Fibroblast of skin of back (primary cell): ENCODE results near the gene LRRN4CL.
"Not testable (repeated sequence)": the region's sequence is repeated elsewhere in the genome, so short reads cannot be mapped to it uniquely, and the experiment has no call there.

ENCODE experiments used
- DNase-seq: peaks from one replicate; pipeline ENCODE4 v3.0.0-alpha.2; 2013

LRRN4CL gene

GRCh38 chr11:62675415-62675814, 13.9 kb downstream of the LRRN4CL start:
- DNase-seq = not testable (repeated sequence)

- no peak for DNase-seq
Measured at GRCh38 chr11:62673196-62673525, 16.2 kb downstream of the LRRN4CL start.

- peak; percentile 86 for DNase-seq
Measured at GRCh38 chr11:62671608-62672389, 17.5 kb downstream of the LRRN4CL start, which contains the start of the genes LBHD1 and UQCC3. Gene LBHD1, minus strand, starts transcription at chr11:62672267. Its CDS starts 2,236 bp downstream, at chr11:62670031. Gene UQCC3, plus strand, starts transcription at chr11:62671673. Its CDS starts 73 bp downstream, at chr11:62671746.

- no peak for DNase-seq
Measured at GRCh38 chr11:62671236-62671607, 18.1 kb downstream of the LRRN4CL start.

- DNase-seq = no peak
Measured at GRCh38 chr11:62669420-62670161, 19.7 kb downstream of the LRRN4CL start.

GRCh38 chr11:62667460-62667859, 21.9 kb downstream of the LRRN4CL start:
- no peak for DNase-seq

GRCh38 chr11:62666259-62666926, 22.9 kb downstream of the LRRN4CL start:
- DNase-seq = no peak

GRCh38 chr11:62665599-62666258, 23.6 kb downstream of the LRRN4CL start:
- peak; percentile 47 for DNase-seq

GRCh38 chr11:62665075-62665598, 24.2 kb downstream of the LRRN4CL start, which contains the start of the genes C11orf98 and CSKMT:
Gene C11orf98, minus strand, starts transcription at chr11:62665210. Its CDS starts 41 bp downstream, at chr11:62665169.
Gene CSKMT, plus strand, starts transcription at chr11:62665312. Its CDS starts 568 bp downstream, at chr11:62665880.
- DNase-seq = peak; percentile 92

- DNase-seq = no peak
Measured at GRCh38 chr11:62664405-62665074, 24.8 kb downstream of the LRRN4CL start.

- DNase-seq = no peak
Measured at GRCh38 chr11:62656796-62657429, 32.4 kb downstream of the LRRN4CL start.

- peak; percentile 7 for DNase-seq
Measured at GRCh38 chr11:62654297-62654696, 35.0 kb downstream of the LRRN4CL start.

- no peak for DNase-seq
Measured at GRCh38 chr11:62652161-62653006, 36.9 kb downstream of the LRRN4CL start.

GRCh38 chr11:62650283-62650682, 39.0 kb downstream of the LRRN4CL start:
- not testable (repeated sequence) for DNase-seq

GRCh38 chr11:62649486-62649885, 39.8 kb downstream of the LRRN4CL start:
- no peak for DNase-seq

- DNase-seq = no peak
Measured at GRCh38 chr11:62648967-62649364, 40.4 kb downstream of the LRRN4CL start.

GRCh38 chr11:62648185-62648966, 41.0 kb downstream of the LRRN4CL start:
- DNase-seq = no peak

GRCh38 chr11:62647609-62648005, 41.7 kb downstream of the LRRN4CL start:
- DNase-seq = no peak
